Chondrocyte (in vitro differentiated cells): ENCODE data around the gene MAP3K7. TPM values are rescaled to one million over a fixed set of nuclear protein-coding genes. Genes with fewer than 3 reads are reported as not detected.

Experiments
- DNase-seq: peaks from one replicate; pipeline ENCODE4 v3.0.0; 2021; ENCODE audit warnings: mixed read lengths, low spot score
- H3K27ac Mint-ChIP-seq: one replicate; pipeline ENCODE4 v1.8.0; 2021; ENCODE audit warnings: mild to moderate bottlenecking, moderate library complexity, mixed read lengths; ENCODE audit not compliant: unreplicated experiment
- H3K27me3 Mint-ChIP-seq: 2 replicates; pipeline ENCODE4 v1.8.0; 2021; ENCODE audit warnings: low read depth, mixed read lengths
- H3K36me3 Mint-ChIP-seq: 2 replicates; pipeline ENCODE4 v1.8.0; 2021; ENCODE audit warnings: low read depth, mixed read lengths
- H3K4me1 Mint-ChIP-seq: 2 replicates; pipeline ENCODE4 v1.8.0; 2021; ENCODE audit warnings: low read depth, mild to moderate bottlenecking, mixed read lengths
- H3K4me3 Mint-ChIP-seq: one replicate; pipeline ENCODE4 v1.8.0; 2021; ENCODE audit warnings: mild to moderate bottlenecking, moderate library complexity, mixed read lengths; ENCODE audit not compliant: unreplicated experiment
- H3K9me3 Mint-ChIP-seq: 2 replicates; pipeline ENCODE4 v1.8.0; 2021; ENCODE audit warnings: low read depth, mixed read lengths
- CTCF ChIP-seq: fragments of 200-600 bp; sonication (generic); IDR thresholded peaks from 2 replicates; pipeline ENCODE4 v1.5.0; 2021; ENCODE audit warnings: antibody characterized with exemption, mild to moderate bottlenecking, moderate library complexity
- long read RNA-seq: library from polyadenylated mRNA; stranded (forward); transcript quantifications from one replicate; pipeline ENCODE4 v2.0.0, GENCODE V29; 2021
- total RNA-seq: library from RNA; stranded (reverse); gene quantifications from 3 replicates; pipeline ENCODE4 v1.2.1, GENCODE V29; 2021

MAP3K7 gene
- 25.2 to 31.1 TPM (median 26.0 TPM) in 3 replicates for total RNA-seq
- long read RNA-seq, full-length matches to known transcripts, result 104 of 126 reads
- long read RNA-seq, partial matches to known transcripts, result 6 of 126 reads
- long read RNA-seq, other reads (novel, unspliced or antisense), result 16 of 126 reads

- no peaks in the 10 kb centered on the region for H3K36me3 Mint-ChIP-seq
- DNase-seq, result peak; percentile 94
Observed at GRCh38 chr6:90586836-90587638, at the start of gene MAP3K7. Gene MAP3K7, minus strand, starts transcription at chr6:90587072. Its CDS starts 189 bp downstream, at chr6:90586883.

GRCh38 chr6:90631046-90631445, 44.2 kb upstream of the MAP3K7 start:
- peaks cover 13% of the 10 kb centered on the region for H3K27me3 Mint-ChIP-seq
- no peak for DNase-seq
- no peaks in the 10 kb centered on the region for H3K4me1 Mint-ChIP-seq
- TF ChIP-seq CTCF, result peak; percentile 37
- peaks cover 7% of the 10 kb centered on the region for H3K9me3 Mint-ChIP-seq
- H3K4me3 Mint-ChIP-seq, result no peak overlapping the region
- no peaks in the 10 kb centered on the region for H3K36me3 Mint-ChIP-seq
- no peak overlapping the region for H3K27ac Mint-ChIP-seq

More at GRCh38 chr6:90586836-90587638, at the start of gene MAP3K7:
- peaks cover 7% of the 10 kb centered on the region for H3K27me3 Mint-ChIP-seq
- TF ChIP-seq CTCF, result no peak
- H3K9me3 Mint-ChIP-seq, result no peaks in the 10 kb centered on the region
- peak within 1 kb of the TSS; percentile 98 for H3K27ac Mint-ChIP-seq
- H3K4me1 Mint-ChIP-seq, result peaks cover 43% of the 10 kb centered on the region
- H3K4me3 Mint-ChIP-seq, result peak within 1 kb of the TSS; percentile 93

GRCh38 chr6:90621581-90621980, 34.7 kb upstream of the MAP3K7 start:
- TF ChIP-seq CTCF, result no peak
- H3K4me3 Mint-ChIP-seq, result no peak overlapping the region
- H3K36me3 Mint-ChIP-seq, result peaks cover 2% of the 10 kb centered on the region
- H3K9me3 Mint-ChIP-seq, result peaks cover 18% of the 10 kb centered on the region
- H3K4me1 Mint-ChIP-seq, result no peaks in the 10 kb centered on the region
- H3K27ac Mint-ChIP-seq, result no peak overlapping the region
- peaks cover 48% of the 10 kb centered on the region for H3K27me3 Mint-ChIP-seq
- DNase-seq, result no peak

- Mint-ChIP-seq H3K36me3 (no peaks in the 10 kb centered on the region), H3K27ac (no peak overlapping the region), H3K9me3 (peaks cover under 1% of the 10 kb centered on the region), H3K27me3 (peaks cover 52% of the 10 kb centered on the region), H3K4me1 (no peaks in the 10 kb centered on the region), H3K4me3 (no peak overlapping the region)
- TF ChIP-seq CTCF, result no peak
- DNase-seq, result no peak
Observed at GRCh38 chr6:90619221-90619620, 32.3 kb upstream of the MAP3K7 start.

GRCh38 chr6:90612313-90612680, 25.4 kb upstream of the MAP3K7 start:
- H3K27me3 Mint-ChIP-seq, result peaks cover 57% of the 10 kb centered on the region
- no peak for DNase-seq
- peaks cover 11% of the 10 kb centered on the region for H3K4me1 Mint-ChIP-seq

More at GRCh38 chr6:90612313-90612680, 25.4 kb upstream of the MAP3K7 start:
- Mint-ChIP-seq H3K36me3 (no peaks in the 10 kb centered on the region), H3K9me3 (no peaks in the 10 kb centered on the region), H3K27ac (no peak overlapping the region), H3K4me3 (no peak overlapping the region)
- TF ChIP-seq CTCF, result no peak
